MCF 10A (cell line): ENCODE results near the gene DDX1. TPM values are rescaled to one million over a fixed set of nuclear protein-coding genes. Genes with fewer than 3 reads are reported as not detected.

ENCODE experiments used
- BruUV-seq: library from RNA; stranded (reverse); fragments of 400-500 nt; replicated peaks from 2 replicates; lab custom pipeline; 2021; lab: Mats Ljungman, UMichigan
- CTCF ChIA-PET: fragments of 300-600 bp; sonication (Branson Sonifier 250); formaldehyde crosslinking; extraction: SDS; loops from one replicate; lab custom pipeline; 2021; ENCODE audit warnings: antibody characterized with exemption, inconsistent platforms; lab: Yijun Ruan, JAX
- POLR2A ChIA-PET: fragments of 300-600, 350-650 bp; sonication (Branson Sonifier 250); formaldehyde crosslinking; extraction: SDS; loops from one replicate; lab custom pipeline; 2020; ENCODE audit warnings: antibody characterized with exemption, inconsistent platforms; lab: Yijun Ruan, JAX
- DNase-seq: peaks from one replicate; pipeline ENCODE4 v3.0.0-alpha.2; 2018; ENCODE audit not compliant: unreplicated experiment
- H3K27ac Mint-ChIP-seq: one replicate; pipeline ENCODE4 v1.8.0; 2022; ENCODE audit warnings: mild to moderate bottlenecking, low read depth, mixed read lengths; ENCODE audit not compliant: unreplicated experiment
- H3K27me3 Mint-ChIP-seq: one replicate; pipeline ENCODE4 v1.8.0; 2022; ENCODE audit warnings: mixed read lengths; ENCODE audit not compliant: insufficient read depth, unreplicated experiment
- H3K36me3 Mint-ChIP-seq: one replicate; pipeline ENCODE4 v1.8.0; 2022; ENCODE audit warnings: mild to moderate bottlenecking, moderate library complexity, mixed read lengths; ENCODE audit not compliant: insufficient read depth, unreplicated experiment
- H3K4me1 Mint-ChIP-seq: one replicate; pipeline ENCODE4 v1.8.0; 2022; ENCODE audit warnings: mixed read lengths; ENCODE audit not compliant: insufficient read depth, unreplicated experiment
- H3K4me3 Mint-ChIP-seq: one replicate; pipeline ENCODE4 v1.8.0; 2022; ENCODE audit warnings: mild to moderate bottlenecking, moderate library complexity, mixed read lengths; ENCODE audit not compliant: unreplicated experiment
- H3K9me3 Mint-ChIP-seq: one replicate; pipeline ENCODE4 v1.8.0; 2022; ENCODE audit warnings: mixed read lengths; ENCODE audit not compliant: unreplicated experiment
- CTCF ChIP-seq: fragments of 200-600 bp; IDR thresholded peaks from one replicate; pipeline ENCODE4 v1.8.0; 2022; ENCODE audit warnings: antibody characterized with exemption, mild to moderate bottlenecking; ENCODE audit not compliant: unreplicated experiment
- intact Hi-C: fragments of 100-400 bp; cut with micrococcal nuclease; formaldehyde crosslinking; loops from 2 replicates; pipeline ENCODE4 v1.14.1; 2022
- total RNA-seq: library from RNA; stranded (reverse); gene quantifications from 2 replicates; pipeline ENCODE4 v1.2.3, GENCODE V29; 2022

The DDX1 gene
- total RNA-seq, 1 experiment from 2014 or later: 119 TPM

GRCh38 chr2:15651367-15651727 lies 59.7 kb downstream of the DDX1 start:
- no peaks in the 10 kb centered on the region for H3K9me3 Mint-ChIP-seq
- no peak for TF ChIP-seq CTCF
- ChIA-PET POLR2A (no interaction called here), CTCF (interaction anchor here (0.8 to 1.3 kb wide), 4 partner anchors 13 to 957 kb away, joined by 3 to 4 read pairs (median 4); no protein-coding TSS in a partner anchor)
- no peaks in the 10 kb centered on the region for H3K4me1 Mint-ChIP-seq
- H3K27me3 Mint-ChIP-seq: peaks cover 53% of the 10 kb centered on the region
- H3K27ac Mint-ChIP-seq: no peak overlapping the region
- H3K4me3 Mint-ChIP-seq: no peak overlapping the region
- intact Hi-C loops: no loop called here
- no peak for DNase-seq
- H3K36me3 Mint-ChIP-seq: no peaks in the 10 kb centered on the region
- BruUV-seq: no TSS peak

GRCh38 chr2:15652252-15652651 lies 60.6 kb downstream of the DDX1 start:
- POLR2A ChIA-PET: no interaction called here
- H3K27me3 Mint-ChIP-seq: peaks cover 53% of the 10 kb centered on the region
- H3K4me1 Mint-ChIP-seq: no peaks in the 10 kb centered on the region
- no peaks in the 10 kb centered on the region for H3K36me3 Mint-ChIP-seq
- DNase-seq: no peak
- no TSS peak for BruUV-seq
- H3K27ac Mint-ChIP-seq: no peak overlapping the region
- no peak overlapping the region for H3K4me3 Mint-ChIP-seq
- no peaks in the 10 kb centered on the region for H3K9me3 Mint-ChIP-seq
- intact Hi-C loops: no loop called here
- no peak for TF ChIP-seq CTCF
- CTCF ChIA-PET: interaction anchor here (0.6 to 1.1 kb wide), 3 partner anchors 14 to 835 kb away, joined by 3 read pairs; no protein-coding TSS in a partner anchor

GRCh38 chr2:15652801-15653200 lies 61.1 kb downstream of the DDX1 start:
- peaks cover 49% of the 10 kb centered on the region for H3K27me3 Mint-ChIP-seq
- BruUV-seq: no TSS peak
- H3K36me3 Mint-ChIP-seq: no peaks in the 10 kb centered on the region
- intact Hi-C loops: no loop called here
- H3K27ac Mint-ChIP-seq: no peak overlapping the region
- no peaks in the 10 kb centered on the region for H3K4me1 Mint-ChIP-seq
- no peak overlapping the region for H3K4me3 Mint-ChIP-seq
- DNase-seq: no peak
- POLR2A ChIA-PET: no interaction called here
- CTCF ChIA-PET: interaction anchor here (0.6 to 1.1 kb wide), 3 partner anchors 15 to 835 kb away, joined by 3 read pairs; no protein-coding TSS in a partner anchor
- no peaks in the 10 kb centered on the region for H3K9me3 Mint-ChIP-seq
- no peak for TF ChIP-seq CTCF

GRCh38 chr2:15653806-15654726 lies 62.4 kb downstream of the DDX1 start:
- ChIA-PET CTCF (no interaction called here), POLR2A (no interaction called here)
- H3K9me3 Mint-ChIP-seq: peaks cover 5% of the 10 kb centered on the region
- H3K27ac Mint-ChIP-seq: no peak overlapping the region
- no TSS peak for BruUV-seq
- H3K27me3 Mint-ChIP-seq: peaks cover 48% of the 10 kb centered on the region
- H3K36me3 Mint-ChIP-seq: no peaks in the 10 kb centered on the region
- no peak overlapping the region for H3K4me3 Mint-ChIP-seq
- intact Hi-C loops: no loop called here
- no peaks in the 10 kb centered on the region for H3K4me1 Mint-ChIP-seq
- TF ChIP-seq CTCF: no peak
- DNase-seq: no peak
